Measurements from ENCODE around the gene TMCC2. TPM values are rescaled to one million over a fixed set of nuclear protein-coding genes. Genes with fewer than 3 reads are reported as not detected.

TMCC2 gene
- total and polyA plus RNA-seq, 2 of the 8 experiments (the other 6 are each of a cell fraction or from before 2014, with no cell fraction given): 6.7 to 6.8 TPM

GRCh38 chr1:205182930-205183329 is 44.8 kb upstream of the TMCC2 start (continued):
- TF ChIP-seq RAD21 (IDR thresholded peaks at IDR 0.05 in 1 of 2, conservative IDR thresholded peaks at IDR 0.05 in 1 of 2; ENCODE audit: low read depth in 2 of 2, low read length in 2 of 2): no peak

Data from H1 (cell line).